MG63 (cell line): Measurements from ENCODE around the gene PLLP. TPM values are rescaled to one million over a fixed set of nuclear protein-coding genes. Genes with fewer than 3 reads are reported as not detected.
"Not testable (repeated sequence)": the region's sequence is repeated elsewhere in the genome, so short reads cannot be mapped to it uniquely, and the experiment has no call there.

Source experiments
- DNase-seq: peaks from one replicate; pipeline ENCODE4 v3.0.0-alpha.2; 2020
- H3K27me3 ChIP-seq: fragments of 250-450 bp; sonication (Bioruptor Pico); 2 replicates; pipeline ENCODE4 v1.5.1; 2020; ENCODE audit warnings: mild to moderate bottlenecking, moderate library complexity
- H3K36me3 ChIP-seq: fragments of 250-450 bp; sonication (Bioruptor Pico); 2 replicates; pipeline ENCODE4 v1.5.1; 2020; ENCODE audit warnings: mild to moderate bottlenecking, moderate library complexity
- H3K4me3 ChIP-seq: fragments of 250-450 bp; sonication (Bioruptor Pico); 2 replicates; pipeline ENCODE4 v1.5.1; 2020; ENCODE audit warnings: mild to moderate bottlenecking, moderate library complexity
- H3K9me3 ChIP-seq: fragments of 250-450 bp; sonication (Bioruptor Pico); 2 replicates; pipeline ENCODE4 v1.5.1; 2020; ENCODE audit warnings: mild to moderate bottlenecking, moderate library complexity
- total RNA-seq: library from RNA; depleted of rRNA; stranded (reverse); fragments of >200 nt; shearing (Covaris generic); gene quantifications from 2 replicates; pipeline ENCODE4 v1.2.3, GENCODE V29; 2014; ENCODE audit warnings: low replicate concordance

The PLLP gene
- total RNA-seq, 1 experiment from 2014 or later: not detected

GRCh38 chr16:57282510-57283213, 1.8 kb downstream of the PLLP start:
- Histone ChIP-seq H3K4me3 (no peak overlapping the region), H3K27me3 (peaks cover 3% of the 10 kb centered on the region), H3K9me3 (no peaks in the 10 kb centered on the region), H3K36me3 (no peaks in the 10 kb centered on the region)
- no peak for DNase-seq

- Histone ChIP-seq H3K36me3 (no peaks in the 10 kb centered on the region), H3K27me3 (peaks cover 3% of the 10 kb centered on the region), H3K9me3 (no peaks in the 10 kb centered on the region), H3K4me3 (no peak overlapping the region)
- no peak for DNase-seq
These were observed 2.7 kb downstream of the PLLP start for GRCh38 chr16:57281791-57282190.

DNA sequence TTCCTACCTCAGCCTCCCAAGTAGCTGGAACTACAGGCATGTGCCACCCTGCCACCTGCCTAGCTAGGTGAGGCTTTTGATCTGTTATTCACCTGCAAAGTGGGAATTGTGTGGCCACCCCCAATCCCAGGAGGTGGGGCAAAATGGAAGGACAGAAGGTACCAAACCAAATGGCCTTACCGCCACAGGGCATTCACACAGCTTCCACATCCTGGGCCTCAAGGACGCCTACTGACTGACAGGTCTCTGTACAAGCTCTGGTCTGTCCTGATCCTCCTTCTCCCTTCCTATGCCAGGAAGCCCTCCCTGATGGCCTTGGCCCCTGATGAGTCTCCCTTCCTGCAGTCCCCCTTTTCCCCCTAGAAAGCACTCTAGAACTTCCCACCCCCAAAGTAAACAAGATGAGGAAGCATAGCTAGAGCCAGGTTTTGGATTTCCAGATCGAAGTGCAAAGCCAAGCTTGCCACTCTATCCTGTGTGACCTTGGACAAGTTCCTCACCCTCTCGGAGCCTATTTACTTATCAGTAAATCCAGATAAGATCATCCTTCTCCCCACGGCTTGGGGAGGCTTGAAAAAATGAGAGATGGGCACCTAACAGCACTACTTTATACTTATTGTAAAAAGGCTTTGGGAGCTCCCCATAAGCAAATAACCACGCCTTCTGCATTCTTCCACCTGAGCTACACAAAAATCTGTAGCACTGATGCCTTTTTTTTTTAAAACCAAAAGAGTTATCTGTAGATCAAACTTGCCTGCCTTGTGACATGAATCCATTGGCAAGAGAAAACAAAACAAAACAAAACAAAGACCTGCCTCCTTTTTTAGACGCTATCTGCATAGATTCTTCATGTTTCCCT, 4.5 kb downstream of the PLLP start:
- Histone ChIP-seq H3K36me3 (no peaks in the 10 kb centered on the region), H3K4me3 (no peak overlapping the region), H3K27me3 (peaks cover 2% of the 10 kb centered on the region), H3K9me3 (no peaks in the 10 kb centered on the region)
- no peak for DNase-seq

DNA sequence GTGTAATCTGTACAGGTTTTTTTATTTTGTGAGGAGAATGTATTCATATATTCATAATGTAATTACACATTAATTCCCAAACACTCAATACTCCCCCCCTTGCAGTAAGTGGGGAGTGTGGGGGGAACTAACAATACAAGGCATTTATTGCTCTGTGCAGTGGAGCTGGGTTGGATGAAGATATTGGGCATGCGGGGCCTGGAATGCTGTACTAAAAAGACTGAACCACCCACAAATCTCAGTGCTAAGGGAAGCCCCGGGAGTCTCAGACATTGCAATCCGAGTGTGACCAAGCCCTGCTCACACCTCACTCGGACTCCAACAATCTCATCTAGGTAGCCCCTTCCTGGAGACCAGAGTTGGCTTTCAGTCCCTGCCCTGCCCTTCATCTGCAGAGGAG, 6.0 kb downstream of the PLLP start:
- no peaks in the 10 kb centered on the region for H3K36me3 ChIP-seq
- DNase-seq: no peak
- H3K9me3 ChIP-seq: no peaks in the 10 kb centered on the region
- H3K27me3 ChIP-seq: no peaks in the 10 kb centered on the region; the same call in 1 of the 2 replicates
- no peak overlapping the region for H3K4me3 ChIP-seq

DNA sequence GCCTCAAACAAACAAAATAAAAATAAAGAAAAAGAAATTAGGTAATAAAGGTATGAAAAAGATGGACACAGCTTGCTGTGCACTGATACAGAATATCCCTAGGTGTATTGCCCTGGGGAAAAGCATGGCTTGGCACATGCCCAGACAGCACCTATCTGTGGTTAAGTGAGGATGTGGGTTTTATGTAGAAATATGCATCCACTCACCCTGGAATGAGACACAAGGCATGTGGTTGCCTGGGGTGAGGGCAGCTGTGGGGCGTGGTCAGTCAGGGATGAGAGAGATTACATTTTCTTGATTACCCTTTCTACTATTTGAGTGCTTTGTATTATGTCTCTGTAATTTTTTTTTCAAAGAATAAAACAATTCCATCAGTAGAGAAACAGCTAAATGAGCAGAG, 6.9 kb downstream of the PLLP start:
- no peaks in the 10 kb centered on the region for H3K9me3 ChIP-seq
- H3K4me3 ChIP-seq: no peak overlapping the region
- no peaks in the 10 kb centered on the region for H3K36me3 ChIP-seq
- peak; percentile 58 for DNase-seq
- no peaks in the 10 kb centered on the region; the same call in 1 of the 2 replicates for H3K27me3 ChIP-seq

DNA sequence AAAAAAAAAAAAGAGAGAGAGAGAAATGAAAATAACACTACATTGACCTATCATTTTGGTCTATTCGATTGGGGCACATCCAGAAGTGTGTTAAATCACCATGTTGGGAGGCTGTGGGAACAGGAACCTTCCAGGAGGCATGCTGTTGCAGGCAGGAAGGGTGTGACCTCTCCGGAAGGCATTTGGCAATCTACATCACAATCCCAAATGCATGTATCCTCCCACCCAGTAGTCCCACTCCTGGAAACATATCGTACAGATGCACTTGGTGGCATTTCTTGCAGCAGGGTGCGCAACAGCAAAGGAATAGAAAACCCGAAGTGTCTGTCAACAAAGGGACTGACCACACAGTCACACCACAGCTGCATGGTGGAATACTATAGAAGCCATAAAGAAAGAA, 7.9 kb downstream of the PLLP start:
- no peak overlapping the region for H3K4me3 ChIP-seq
- H3K27me3 ChIP-seq: no peaks in the 10 kb centered on the region
- no peak for DNase-seq
- H3K9me3 ChIP-seq: no peaks in the 10 kb centered on the region
- no peaks in the 10 kb centered on the region for H3K36me3 ChIP-seq

DNA sequence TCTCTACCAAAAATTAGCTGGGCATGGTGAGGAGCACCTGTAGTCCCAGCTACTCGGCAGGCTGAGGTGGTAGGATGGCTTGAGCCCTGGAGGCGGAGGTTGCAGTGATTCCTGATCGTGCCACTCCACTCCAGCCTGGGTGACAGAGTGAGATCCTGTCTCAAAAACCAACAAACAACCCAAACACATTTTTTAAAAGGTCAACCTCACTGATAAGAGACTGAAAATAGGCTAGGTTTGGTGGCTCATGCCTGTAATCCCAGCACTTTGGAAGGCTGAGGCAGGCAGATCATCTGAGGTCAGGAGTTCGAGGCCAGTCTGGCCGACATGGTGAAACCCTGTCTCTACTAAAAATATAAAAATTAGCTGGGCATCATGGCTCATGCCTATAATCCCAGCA, 8.5 kb downstream of the PLLP start:
- H3K36me3 ChIP-seq, H3K27me3 ChIP-seq, H3K9me3 ChIP-seq, H3K4me3 ChIP-seq, DNase-seq: not testable (repeated sequence)

DNA sequence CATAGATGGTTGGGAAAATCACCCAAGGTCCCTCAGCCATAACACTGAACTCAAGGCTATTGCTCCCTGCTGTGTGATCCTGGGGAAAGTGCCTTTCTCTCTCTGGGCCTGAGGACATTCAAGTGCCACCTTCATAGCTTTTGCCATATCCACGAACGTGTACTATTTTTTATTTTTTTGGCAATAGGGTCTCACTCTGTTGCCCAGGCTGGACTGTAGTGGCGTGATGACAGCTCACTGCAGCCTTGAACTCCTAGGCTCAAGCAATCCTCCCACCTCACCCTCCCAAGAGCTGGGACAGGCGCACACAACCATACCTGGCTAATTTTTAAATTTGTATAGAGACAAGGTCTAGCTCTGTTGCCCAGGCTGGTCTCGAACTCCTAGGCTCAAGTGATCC, 10.6 kb downstream of the PLLP start:
- no peak overlapping the region for H3K4me3 ChIP-seq
- H3K36me3 ChIP-seq: no peaks in the 10 kb centered on the region
- H3K27me3 ChIP-seq: no peaks in the 10 kb centered on the region
- DNase-seq: no peak
- H3K9me3 ChIP-seq: no peaks in the 10 kb centered on the region

DNA sequence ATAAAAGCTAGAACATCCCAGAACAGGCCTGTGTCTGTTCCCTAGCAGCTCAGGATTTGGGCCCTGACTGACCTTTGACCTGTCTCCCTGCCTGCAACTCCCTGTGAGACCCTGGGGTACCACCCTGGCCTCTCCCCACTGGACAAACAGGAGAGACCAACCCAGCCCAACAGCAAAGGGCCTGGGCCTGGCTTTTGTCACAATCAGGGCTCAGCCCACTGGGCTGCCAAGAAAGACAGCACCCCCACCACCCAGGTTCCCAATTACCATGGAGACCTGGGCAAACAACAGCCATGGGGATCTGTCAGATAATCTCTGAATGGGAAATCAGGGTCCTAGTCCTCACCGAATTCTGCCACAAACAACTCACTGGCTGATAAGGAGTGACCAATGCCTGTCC, 11.1 kb downstream of the PLLP start:
- DNase-seq: no peak

GRCh38 chr16:57271867-57272495, 12.5 kb downstream of the PLLP start:
- Histone ChIP-seq H3K4me3 (no peak overlapping the region), H3K36me3 (no peaks in the 10 kb centered on the region), H3K27me3 (no peaks in the 10 kb centered on the region), H3K9me3 (no peaks in the 10 kb centered on the region)
- DNase-seq: no peak

More for the DNA sequence above, 11.1 kb downstream of the PLLP start:
- Histone ChIP-seq H3K4me3 (no peak overlapping the region), H3K36me3 (no peaks in the 10 kb centered on the region), H3K27me3 (no peaks in the 10 kb centered on the region), H3K9me3 (no peaks in the 10 kb centered on the region)

DNA sequence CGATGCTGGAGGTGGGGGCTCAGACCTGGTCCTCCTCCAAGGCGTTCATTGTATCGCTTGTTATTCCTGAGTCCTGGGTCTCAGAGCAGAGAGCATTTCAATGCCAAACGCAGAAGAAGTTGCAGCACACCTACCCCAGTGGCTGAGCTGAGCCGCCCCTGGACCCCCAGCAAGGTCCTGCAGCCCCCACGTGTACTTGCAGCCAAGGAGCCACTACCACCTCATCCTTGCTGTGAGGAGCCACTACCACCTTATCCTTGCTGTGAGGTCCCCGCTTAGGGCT, 13.5 kb downstream of the PLLP start:
- no peak for DNase-seq
- Histone ChIP-seq H3K9me3 (no peaks in the 10 kb centered on the region), H3K36me3 (no peaks in the 10 kb centered on the region), H3K4me3 (no peak overlapping the region), H3K27me3 (no peaks in the 10 kb centered on the region)

GRCh38 chr16:57270221-57271062, 14.0 kb downstream of the PLLP start:
- Histone ChIP-seq H3K36me3 (no peaks in the 10 kb centered on the region), H3K4me3 (no peak overlapping the region)
- DNase-seq: no peak

DNA sequence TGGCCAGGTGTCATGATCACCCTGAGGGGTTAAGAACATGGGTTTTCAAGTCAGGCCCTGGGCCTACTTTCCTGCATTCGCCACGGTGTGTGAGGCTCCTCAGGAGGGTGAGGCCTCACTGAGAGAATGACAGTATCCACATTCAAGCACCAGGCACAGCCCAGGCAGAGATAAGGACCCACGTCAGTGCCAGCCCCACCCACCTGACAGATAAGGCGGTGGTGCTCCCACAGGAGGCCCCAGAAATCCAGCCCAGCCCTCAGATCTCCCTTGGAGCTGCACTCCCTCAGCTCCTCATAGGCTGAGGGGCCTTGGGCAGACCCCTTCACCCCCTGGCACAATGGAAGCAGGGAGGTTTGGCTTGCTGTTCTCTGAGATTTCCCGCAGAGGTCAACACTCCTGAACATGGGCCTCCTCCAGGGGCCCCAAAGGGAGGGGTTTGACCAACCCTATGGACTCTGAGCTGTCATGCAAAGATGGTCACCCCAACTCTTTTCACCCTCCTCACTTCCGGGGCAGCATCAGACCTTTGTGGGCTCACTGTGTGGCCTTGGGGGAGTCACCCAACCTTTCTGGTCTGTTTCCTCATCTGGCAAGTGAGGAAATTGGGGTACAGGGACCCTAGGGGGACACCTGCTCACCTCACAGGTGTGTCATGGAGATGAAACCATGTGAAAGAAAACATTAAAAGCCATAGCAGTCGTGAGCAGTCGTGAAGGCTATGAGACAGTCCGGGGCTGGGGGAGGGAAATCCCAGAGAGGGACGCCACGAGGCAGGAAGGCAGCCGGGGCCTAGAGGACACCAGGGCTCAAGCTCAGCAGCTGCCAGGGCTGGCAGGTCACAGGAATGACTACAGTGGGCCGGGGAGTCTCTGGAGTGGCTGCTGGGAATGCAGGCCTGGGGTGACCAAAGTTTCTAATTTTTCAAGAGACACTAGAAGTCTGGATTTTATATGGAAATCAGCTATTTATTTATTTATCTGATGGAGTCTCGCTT, 15.4 kb downstream of the PLLP start:
- no peaks in the 10 kb centered on the region for H3K9me3 ChIP-seq
- H3K27me3 ChIP-seq: no peaks in the 10 kb centered on the region
- no peak overlapping the region for H3K4me3 ChIP-seq
- no peak for DNase-seq
- no peaks in the 10 kb centered on the region for H3K36me3 ChIP-seq

More at GRCh38 chr16:57270221-57271062, 14.0 kb downstream of the PLLP start:
- H3K27me3 ChIP-seq: no peaks in the 10 kb centered on the region
- H3K9me3 ChIP-seq: no peaks in the 10 kb centered on the region

- DNase-seq, H3K36me3 ChIP-seq, H3K9me3 ChIP-seq, H3K4me3 ChIP-seq, H3K27me3 ChIP-seq: not testable (repeated sequence)
These were observed 17.1 kb downstream of the PLLP start for GRCh38 chr16:57267343-57267742.

DNA sequence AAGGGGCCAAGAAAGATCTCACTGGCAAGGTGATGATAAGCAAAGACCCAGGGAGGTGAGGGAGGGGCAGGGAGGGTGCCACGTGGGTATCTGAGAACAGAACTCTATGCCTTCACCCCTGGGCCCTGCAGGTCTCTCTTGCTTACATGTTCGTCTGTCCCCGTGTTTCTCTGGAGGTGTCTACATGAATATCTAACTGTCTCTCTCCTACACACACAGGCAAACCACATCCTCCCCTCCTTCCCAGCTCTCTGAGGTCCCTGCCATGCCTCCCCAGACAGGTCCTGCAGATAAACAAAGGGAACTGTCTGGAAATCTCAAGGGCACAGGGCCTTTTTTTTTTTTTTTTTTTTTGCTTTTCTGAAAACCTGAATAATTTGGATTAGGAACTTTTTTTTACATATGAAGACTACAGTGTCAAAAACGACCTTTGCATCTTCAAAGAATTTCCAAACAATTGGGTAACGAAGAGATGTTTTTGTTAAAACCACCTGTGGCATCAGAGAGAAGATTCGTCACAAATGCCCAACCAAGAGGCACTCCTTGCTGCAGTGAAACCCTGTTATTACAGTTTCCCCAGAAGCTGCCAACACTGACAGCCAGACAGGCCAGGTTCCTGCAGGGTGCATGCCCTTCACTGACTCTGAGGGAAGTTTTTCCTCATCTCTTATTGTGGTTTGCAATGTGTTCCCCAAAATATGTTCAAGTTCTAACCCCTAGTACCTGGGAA, 17.8 kb downstream of the PLLP start:
- Histone ChIP-seq H3K36me3 (no peaks in the 10 kb centered on the region), H3K9me3 (no peaks in the 10 kb centered on the region), H3K27me3 (no peaks in the 10 kb centered on the region), H3K4me3 (no peak overlapping the region)
- DNase-seq: no peak
